NCI-H187 (cell line): ENCODE data around the gene CASP5.

ENCODE experiments used
- DNase-seq, 2 experiments: peaks; one replicate each; lab custom pipeline; 2025; lab: John Stamatoyannopoulos, UW

Gene CASP5

DNA sequence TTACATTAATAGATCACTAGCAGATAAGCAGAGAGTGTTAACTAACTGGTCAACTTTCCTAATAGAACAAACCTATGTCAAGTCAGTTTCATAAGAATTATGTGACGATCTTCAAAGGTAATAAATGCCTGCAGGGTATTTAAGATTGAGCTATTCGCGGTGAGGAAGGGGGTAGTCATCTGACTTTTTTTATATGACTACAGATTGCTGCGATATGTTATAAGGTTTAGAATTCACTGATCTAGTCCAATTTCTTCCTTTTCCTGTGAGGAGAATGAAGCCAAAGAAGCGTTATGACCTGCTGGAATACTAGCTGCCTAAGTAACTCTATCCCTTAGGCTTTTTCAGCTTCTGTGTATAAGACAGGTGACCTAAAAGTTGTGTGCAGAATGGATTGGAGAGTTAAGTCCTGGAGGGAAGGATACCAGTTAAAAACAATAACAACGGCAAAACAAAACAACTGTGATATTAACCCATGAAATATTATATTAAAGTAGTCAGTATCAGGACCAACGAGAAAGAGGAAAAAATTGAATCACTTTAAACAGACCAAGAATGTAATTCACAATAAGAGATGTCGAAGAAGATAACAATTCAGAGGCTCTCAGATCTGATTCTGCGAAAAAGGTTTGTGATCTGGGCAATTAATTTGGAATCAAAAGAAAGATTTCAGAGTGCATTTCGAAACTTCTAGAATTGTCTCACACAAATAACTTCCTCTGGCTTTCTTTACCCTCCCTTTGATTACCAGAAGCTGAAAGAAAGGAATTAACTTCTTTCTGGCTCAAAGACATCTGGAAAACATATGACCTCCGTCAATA, 55.2 kb downstream of the CASP5 start:
- no peak for DNase-seq

DNA sequence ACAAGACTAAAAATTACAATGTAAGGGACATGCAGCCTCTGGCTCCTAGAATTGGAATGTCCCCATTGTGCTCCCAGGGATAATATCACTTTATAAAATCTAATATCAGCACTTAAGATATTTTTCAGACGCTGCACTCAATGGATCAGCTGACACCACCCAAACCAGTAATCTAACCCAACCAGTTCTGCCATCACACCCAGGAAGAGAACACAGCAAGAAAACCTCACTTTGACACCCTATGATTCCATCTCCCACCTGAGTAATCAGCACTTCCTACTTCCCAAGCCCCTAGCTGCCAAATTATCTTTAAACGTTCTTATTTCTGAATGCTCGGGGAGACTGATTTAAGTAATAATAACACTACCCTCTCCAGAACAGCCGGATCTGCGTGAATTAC, 57.2 kb downstream of the CASP5 start:
- no peak for DNase-seq

DNA sequence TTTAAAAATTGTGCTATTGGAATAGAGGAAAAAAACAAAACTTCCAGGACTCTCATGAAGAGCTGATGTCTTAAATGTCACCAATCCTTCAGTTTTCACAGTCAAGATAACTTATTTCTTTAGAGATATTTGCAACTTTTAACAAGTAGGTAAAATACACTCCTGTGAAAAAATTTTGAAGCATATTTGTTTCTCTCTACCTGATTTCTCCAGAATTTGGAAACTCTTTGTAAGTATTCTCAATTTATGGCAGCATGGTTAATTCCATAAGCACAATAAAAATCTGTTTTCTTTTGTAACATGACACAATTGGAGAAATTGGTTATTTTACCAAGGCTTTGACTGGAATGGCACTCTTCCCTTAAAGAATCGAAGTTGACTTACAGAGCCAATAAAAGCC, 58.7 kb downstream of the CASP5 start:
- no peak for DNase-seq

DNA sequence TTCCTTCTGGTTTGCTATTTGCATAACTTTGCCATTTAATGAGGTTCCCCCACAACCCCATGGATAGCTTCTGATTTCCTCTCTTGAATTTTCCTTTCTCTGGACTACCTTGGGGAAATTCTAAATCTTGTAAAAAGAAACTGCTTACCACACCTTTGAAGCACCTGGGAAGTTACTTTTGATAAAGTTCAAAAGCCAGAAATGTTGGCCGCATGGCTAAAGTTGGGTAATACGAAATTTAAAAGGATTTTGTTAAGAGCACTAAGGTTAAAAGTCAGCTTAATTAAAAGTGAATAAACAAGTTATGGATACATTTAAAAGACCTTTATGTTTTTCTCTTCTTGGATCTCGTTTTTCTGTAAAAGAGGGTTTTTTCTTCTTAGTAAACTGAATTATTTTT, 60.1 kb downstream of the CASP5 start:
- DNase-seq, result no peak

DNA sequence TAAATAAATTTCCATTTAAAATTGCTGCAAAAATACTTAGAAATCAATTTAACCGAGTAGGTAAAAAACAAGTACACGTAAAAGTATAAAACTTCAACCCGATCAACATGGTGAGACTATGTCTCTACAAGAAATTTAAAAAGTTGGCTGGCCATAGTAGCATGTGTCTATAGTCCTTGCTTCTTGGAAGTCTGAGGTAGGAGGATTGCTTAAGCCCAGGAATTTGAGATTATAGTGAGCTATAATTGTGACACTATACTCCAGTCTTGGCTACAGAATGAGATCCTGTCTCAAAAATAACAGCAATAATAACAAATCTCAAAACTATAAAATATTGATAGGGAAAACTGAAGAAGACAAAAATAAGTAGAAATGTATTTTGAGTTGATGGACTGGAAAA, 65.7 kb downstream of the CASP5 start:
- DNase-seq, result no peak

DNA sequence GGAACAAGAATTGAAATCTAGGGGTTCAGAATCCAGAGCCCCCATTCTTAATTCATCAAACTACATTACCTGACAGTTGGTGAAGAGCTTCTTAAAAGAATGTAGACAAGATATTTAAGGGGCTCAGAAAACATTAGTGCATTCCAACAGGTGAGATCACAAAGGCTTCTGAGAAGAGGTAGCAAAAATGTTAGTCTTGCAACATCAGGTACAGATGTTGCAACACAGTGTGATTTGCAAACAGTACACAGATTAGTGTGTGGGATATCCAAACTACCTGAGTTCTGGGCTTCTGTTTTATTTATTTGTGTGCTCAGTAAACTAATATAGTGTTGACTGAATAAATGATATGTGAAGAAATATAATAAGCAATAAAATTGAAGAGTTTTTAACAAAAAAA, 66.4 kb downstream of the CASP5 start:
- DNase-seq, result no peak

DNA sequence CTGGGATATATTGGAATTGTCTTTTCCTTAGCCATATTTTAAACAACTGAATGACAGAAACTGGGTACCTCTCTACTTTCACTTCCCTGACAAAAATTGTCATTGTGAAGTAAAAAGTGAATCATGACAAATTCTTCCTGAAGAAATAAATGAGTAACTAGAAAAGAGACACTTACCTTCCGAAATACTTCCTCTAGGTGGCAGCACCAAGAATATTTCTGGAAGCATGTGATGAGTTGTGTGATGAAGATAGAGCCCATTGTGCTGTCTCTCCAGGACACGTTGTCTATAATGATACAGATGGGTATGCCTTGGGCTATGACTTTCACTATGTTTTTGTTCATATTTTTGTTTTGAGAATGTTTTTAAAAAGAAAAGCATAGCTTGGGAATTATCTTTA, 76.1 kb downstream of the CASP5 start:
- peak in 1 of 2 experiments; percentile 18 for DNase-seq
